NCI-H526 (cell line): ENCODE data around the gene ATG9A.
A peak's percentile ranks its signal among the peaks of the same experiment; 100 is the strongest.

Source experiments
- DNase-seq, 2 experiments: peaks; one replicate each; lab custom pipeline; 2025; lab: John Stamatoyannopoulos, UW

ATG9A gene

DNA sequence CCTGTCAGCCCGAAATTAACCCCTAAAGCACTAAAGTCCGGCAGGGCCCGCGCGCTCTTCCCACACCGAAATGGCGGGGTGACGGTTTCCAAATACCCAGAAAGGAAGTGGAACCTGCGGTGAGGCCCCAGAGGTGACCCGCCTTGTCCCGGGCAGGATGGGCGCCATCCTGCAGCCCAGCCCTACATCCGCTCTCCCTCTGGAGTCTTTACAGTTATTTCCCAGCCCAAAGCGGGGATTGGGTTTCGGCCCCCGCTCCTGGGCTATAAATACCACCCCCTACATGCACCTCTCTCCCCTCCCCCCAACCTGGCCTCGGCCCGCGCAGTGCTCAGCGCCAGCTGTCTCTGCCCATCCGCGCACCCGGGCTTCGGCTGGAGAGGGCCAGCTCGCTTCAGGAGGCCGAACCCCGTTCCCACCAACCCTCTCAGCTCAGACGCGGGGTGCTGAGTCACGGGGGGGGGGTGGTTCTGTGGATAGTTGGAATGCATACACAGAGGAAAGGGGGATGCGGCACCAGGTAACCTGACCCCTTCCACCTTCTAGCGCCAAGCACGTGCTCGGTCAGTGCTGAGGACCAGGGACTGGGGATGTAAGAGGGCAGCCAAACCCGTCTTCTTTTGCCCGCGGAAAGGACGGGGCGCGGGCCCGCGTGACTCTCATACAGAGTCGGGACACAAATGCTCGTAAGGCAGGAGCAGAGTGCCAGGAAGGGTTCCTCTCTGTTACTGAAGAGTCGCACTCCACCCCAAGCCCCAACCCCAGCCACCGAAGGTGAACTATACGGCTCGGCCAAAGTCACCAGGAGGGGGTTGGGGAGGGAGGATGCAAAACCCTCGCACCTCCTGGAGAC, 23.7 kb upstream of the ATG9A start, which contains the start of gene TUBA4B:
Gene TUBA4B, plus strand, starts transcription at position 344 of the 853 bp plus-strand sequence. Its CDS starts 165 bp downstream, at position 509.
- peak; percentile 50 to 70 for DNase-seq

DNA sequence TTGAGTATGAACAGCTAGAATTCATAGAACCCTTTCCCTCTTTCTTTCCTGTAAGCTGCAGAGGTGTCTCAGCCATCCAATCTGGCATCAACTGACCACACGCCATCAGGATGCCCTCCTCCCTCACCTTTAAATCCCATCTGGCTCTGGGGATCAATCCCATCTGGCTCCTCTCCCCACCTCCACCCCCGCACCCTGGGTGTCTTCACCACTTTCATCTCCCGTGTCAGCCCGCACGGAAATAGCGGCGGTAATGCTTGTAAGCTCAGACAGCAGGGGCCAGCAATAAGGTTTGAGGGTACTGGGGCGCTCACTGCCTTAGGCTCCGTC, 23.1 kb upstream of the ATG9A start:
- no peak for DNase-seq

DNA sequence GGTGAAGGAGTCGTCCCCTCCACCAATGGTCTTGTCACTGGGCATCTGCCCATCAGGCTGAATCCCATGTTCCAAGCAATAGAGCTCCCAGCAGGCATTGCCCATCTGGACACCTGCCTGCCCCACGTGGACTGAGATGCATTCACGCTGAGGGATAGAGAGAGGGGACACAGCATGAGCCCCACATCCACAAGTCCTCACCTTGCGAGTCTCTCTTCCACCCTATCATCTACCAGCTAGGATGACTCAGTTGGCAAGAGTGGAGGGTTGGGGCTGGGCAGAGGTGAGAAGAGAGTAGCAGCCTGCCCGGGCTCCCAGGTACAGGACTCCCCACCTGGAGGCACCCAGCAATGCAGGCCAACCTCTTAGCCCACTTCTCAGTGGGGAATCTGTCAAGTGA, 22.6 kb upstream of the ATG9A start:
- no peak for DNase-seq

DNA sequence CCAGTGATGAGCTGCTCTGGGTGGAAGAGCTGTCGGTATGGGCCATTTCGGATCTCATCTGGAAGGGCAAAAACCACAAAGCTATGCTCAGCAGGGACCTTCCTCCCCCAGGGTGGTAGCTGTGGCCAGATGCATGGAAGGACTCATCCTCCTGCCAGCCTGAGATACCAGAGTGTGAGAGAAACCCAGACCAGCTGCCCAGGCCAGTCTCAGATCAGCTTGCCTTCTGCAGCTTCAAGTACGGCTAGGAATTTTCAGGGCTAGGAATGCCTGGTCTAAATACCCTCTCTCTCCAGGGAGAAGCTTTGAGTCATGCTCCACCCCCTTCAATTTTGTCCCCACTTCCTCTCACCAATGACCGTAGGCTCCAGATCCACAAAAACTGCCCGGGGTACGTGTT, 22.2 kb upstream of the ATG9A start:
- no peak for DNase-seq

DNA sequence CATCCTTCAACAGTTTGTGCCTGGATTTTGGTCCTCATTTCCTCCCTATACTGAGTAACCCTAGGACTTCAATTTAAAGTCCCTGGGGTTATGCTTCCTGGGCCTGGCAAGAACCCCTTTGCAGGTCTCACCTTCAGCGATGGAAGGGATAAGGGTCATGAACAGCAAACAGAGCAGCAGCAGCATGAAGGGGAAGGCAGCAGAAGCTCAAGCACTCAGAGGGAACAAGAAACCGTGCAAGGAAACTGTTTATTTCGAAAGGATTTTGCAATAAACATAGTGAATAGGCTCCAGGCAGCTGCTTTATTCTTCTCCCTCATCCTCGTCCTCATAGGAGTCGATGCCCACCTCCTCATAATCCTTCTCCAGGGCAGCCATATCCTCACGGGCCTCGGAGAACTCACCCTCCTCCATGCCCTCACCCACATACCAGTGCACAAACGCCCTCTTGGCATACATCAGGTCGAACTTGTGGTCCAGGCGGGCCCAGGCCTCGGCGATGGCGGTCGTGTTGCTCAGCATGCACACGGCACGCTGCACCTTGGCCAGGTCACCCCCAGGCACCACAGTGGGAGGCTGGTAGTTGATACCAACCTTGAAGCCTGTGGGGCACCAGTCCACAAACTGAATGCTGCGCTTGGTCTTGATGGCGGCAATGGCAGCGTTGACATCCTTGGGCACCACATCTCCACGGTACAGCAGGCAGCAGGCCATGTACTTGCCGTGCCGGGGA, 20.8 kb upstream of the ATG9A start:
- DNase-seq = no peak

DNA sequence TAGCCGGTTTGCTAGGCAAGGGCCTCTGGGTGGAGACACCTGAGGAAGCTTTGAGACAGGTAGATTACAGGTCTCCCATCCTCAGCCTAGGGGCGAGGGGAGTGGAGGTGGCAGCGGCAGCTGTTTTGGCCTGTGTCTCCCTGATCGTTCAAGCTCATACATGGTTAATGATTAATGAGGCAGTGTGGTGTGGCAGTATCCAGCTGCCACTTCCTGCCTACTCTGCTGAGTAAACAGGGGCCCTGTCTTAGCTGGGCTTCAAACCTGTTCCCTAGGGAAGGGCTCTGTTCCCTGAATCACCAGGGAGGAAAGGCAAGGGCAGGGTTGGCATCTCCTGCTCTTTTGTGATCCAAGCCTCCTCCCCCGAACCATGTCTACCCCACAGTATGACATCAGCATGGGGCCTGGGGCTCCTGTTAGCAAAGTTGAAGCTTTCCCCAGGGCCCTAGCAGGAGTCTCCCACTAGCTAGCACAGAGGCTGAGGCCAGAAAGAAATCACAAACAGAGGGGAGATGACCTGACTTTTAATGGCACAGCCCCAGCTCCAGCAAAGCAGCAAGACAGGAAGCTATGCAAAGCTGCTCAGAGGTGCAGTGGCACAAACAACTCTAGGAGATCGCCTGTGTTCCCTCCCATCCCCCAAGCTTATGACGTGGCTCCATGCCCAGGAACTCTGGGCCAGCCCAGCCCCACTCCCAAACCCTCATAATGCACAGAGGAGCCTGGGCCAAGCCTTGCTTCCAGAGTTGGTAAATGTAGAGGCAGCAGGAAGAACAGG, 20.0 kb upstream of the ATG9A start:
- peak; percentile 95 for DNase-seq

DNA sequence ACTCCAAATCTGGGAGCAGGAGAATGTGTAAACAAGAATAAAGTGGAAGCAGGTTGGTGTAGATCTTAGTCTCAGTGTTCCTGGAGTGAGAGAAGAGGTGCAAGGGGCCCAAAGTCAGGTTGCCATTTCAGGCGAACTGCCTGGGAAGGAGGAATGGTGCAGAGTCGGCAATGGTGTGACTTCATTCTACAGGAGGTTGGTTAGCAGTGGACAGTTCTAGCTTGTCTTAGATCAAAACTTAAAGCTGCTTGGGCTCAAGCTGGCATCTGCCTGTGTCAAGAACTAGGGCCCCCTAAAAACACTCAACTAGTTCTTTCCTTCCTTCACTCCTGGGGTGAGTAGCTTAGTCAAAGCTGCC, 19.4 kb upstream of the ATG9A start:
- no peak for DNase-seq

DNA sequence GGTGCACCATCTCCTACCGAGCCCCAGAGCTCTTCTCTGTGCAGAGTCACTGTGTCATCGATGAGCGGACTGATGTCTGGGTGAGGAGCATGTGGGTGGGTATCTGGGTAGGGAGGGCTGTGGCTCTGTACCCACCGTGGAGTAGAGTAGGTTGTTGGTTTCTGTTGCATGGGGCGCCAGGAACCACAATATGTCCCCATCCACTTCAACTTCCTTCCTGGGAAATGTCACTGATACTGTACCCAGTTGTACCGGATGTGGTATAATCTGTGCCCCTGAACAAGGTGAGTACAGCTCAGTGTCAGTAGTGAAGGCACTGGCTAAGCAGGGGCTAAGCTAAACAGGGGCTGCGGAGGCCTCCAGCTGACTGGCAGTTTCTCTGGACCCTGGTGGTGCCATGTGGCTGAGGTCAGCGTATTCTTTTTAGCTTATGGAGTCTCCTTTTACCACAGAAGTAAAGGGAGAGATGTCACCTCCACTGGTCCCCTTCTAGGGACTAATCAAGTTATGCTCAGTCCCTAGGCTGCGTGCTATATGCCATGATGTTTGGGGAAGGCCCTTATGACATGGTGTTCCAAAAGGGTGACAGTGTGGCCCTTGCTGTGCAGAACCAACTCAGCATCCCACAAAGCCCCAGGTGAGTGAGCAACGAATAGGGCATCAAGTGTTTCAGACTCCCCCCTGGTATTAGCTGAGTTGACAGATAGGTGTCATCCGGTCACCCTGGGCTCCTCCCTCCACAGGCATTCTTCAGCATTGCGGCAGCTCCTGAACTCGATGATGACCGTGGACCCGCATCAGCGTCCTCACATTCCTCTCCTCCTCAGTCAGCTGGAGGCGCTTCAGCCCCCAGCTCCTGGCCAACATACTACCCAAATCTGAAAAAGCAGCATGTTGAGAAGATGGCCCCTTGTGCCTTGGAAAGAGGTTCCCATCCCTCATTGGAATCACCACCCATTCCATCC, 18.5 kb upstream of the ATG9A start:
- DNase-seq = no peak

DNA sequence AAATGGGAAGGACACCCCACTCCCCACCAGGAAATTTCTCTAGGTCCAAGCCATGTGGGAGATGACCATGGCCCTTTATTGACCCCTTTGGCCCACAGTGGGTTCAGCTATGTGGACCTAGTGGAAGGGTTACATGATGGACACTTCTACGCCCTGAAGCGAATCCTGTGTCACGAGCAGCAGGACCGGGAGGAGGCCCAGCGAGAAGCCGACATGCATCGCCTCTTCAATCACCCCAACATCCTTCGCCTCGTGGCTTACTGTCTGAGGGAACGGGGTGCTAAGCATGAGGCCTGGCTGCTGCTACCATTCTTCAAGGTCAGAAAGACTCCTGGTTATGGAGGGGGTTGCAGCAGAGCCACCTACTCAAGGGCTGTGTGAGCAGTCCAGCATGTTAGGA, 17.1 kb upstream of the ATG9A start:
- DNase-seq = no peak

DNA sequence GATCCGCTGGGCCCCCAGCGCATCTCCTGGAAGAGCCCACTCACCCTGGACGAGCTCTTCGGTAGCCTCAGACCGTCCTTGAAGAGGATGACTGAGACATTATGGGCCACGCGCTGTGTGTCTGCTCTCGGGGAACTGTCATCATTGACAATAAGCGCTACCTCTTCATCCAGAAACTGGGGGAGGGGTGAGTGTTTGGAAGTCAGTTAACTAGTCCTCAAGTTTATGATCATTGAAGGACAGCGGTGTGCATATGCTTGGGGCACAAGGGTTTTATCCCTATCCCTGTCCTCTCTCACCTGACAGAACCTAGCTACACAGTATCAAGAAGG, 16.4 kb upstream of the ATG9A start:
- DNase-seq = no peak

DNA sequence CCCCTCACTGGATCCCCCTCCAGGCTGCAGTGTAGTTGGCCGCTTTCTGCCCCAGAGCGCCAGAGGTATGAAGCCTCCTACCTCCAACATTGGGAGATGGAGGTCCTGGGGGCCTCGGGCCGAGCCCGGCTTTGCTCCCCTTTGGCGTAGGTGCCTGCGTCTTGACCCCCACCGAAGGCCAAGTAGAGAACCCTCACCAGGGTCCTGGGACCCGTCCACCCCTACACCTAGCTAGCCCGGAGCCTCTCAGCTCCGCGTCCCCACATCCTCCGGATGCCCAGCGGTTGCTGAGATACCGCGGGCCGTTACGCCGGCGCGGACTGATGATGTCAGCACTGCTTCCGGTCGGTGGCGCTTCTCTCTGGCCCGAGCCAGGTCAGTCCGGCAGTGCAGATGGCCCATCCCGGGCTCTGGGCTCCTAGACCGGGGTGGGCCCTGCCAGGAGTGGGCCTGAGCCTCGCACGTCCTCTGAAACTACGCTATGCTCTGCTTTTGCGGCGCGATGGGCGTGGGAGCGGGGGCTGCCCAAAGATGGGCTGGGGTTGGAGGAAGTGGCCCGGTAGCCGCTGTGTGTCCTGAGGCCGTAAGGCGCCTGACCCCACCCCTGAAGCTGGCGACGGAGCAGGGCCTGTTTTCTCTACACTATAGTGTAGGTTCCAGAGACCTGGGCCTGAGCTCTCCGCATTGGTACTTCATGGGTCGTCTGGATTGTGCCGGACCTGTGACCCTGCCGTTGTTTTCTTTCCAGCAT, 15.9 kb upstream of the ATG9A start, which contains the start of the genes GLB1L and STK16:
Gene GLB1L, minus strand, starts transcription at position 297 of the 751 bp plus-strand sequence. CDS start 1,871 bp downstream, outside the sequence.
Gene STK16, plus strand, starts transcription at position 332 of the 751 bp plus-strand sequence. CDS start 521 bp downstream, outside the sequence.
- peak; percentile 76 to 93 for DNase-seq

DNA sequence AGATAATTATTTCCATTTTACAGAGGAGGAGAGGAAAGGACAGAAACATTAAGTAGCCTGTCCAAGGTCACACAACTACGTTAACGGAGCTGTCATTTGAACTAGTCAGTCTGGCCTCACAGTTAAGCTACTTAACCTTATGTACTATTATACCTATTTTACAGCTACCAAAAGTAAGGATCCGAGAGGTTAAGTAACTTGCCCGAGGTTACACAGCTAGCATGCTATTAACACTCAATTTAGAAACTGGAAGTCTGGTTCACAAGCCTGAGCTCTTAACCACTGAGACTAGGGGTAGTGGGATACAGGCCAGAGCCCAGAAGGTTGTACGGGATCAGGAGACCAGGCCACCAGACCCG, 15.3 kb upstream of the ATG9A start:
- DNase-seq = no peak

DNA sequence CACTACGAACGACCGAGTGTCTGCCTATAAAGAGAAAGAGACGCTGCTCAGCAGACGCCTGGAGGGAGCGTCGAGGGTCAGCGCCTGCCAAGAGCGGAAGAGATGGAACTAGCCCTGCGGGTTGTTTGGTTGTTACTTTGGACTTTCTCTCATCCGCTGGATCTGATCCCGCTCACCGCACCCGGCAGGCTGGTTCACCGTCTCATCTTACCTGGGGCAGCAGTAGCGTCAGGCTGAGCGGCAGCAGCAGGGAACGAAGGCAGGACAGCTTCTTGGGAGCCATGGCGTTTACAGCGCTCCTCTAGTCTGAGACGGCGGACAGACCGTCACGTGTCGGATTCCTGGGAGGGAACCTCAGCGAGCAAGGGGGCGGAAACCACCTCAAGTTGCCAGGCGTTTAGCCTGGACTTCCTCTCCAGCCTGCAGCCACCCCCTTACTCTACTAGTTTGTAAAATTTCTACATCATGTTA, 13.9 kb upstream of the ATG9A start:
- DNase-seq = no peak

DNA sequence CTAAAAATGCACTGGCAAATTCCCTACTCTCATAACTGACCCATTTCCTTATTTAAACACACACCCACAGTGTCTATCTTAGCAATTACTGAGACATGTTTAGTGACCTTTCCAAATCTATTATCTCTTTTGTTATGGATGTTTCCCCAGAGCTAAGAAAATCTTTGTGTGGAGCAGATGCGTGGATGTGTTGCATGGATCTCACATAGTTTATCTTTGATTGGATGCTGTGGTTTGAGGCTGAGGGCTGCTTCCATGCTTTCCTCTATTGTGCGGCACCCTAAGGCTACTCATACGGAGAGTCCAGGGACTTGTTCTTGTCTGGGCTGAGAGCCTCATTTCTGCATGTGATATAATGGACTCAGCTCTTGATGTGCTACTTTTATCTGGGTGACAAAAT, 4.9 kb upstream of the ATG9A start:
- DNase-seq = no peak

DNA sequence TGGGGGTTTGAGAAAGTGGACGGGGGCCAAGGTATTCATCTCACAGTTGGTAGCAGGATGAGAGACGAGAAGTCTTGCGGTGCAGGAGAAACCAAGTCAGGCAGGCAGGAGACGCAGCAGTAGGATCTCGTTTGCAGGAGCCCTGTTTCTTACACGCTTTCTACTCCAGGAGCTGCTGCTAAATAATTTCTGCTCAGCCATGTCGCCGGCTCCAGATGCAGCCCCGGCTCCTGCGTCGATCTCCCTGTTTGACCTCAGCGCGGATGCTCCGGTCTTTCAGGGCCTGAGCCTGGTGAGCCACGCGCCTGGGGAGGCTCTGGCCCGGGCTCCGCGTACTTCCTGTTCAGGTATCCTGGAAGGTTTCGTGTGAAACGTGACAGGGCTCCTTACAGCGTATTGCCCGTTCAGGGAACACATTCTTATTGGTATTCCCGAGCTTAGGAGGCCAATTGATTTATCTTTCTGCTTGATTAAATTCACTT, 664 bp upstream of the ATG9A start:
- peak in 1 of 2 experiments; percentile 55 for DNase-seq

DNA sequence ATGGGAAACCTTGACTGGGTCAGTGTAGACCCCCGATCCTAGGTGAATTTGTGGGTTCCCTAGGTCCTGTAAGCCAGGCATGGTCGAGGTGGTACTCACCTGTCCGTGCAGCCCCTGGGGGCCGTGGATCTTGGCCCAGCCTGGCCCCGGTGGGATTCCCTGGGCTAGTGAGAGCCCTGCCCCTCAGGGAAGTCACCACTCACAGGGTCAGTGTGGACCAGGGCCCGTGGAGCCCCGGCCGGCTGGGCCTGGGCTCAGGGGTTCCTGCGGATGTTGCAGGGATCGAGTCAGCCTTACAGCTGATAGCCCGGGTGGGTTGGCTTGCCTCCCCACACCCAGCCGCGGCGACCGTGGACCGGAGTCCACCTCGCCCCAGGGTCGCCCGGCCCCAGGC, 528 bp downstream of the ATG9A start:
- DNase-seq = no peak

DNA sequence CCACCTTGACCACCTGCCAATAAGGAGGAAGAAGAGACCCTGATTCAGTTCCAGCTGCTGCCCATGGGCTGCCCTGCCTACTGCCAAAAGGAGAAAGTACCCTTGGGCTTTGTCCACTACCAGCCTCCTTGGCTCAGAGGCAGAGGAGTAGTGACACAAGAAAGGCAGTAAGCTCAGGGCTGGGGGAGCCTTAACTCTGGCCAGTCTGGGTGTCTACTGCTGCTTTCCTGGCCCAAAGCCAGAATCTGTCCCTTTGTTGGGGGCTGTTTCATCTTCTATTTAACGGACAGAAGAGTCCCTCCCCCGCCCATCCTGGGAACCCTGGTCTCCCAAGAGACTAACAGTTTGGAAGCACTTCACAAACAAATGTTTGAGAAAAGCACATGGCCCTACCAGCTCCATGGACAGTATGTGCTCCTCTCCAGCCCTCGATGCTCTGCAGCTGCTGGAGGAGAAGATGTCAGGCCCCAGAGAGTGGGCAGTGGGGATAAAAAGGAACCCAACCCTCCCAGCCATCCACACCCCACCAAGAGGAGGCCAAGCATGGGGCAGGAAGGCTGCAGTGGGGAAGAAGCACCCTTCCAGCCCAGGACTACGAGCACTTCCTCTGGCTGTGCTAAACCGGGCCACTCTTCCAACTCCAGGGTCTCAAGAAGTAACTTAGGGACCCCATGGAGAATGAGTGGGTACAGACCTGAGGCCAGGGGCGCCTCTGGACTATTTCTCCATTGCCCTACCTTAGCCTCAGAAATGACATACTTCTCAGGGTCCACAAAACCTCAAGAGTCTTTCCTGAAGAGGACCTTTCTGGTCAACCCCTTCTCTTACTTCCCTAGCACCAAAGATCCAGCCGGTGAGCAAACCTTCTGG, 1.2 kb downstream of the ATG9A start:
- DNase-seq = no peak

DNA sequence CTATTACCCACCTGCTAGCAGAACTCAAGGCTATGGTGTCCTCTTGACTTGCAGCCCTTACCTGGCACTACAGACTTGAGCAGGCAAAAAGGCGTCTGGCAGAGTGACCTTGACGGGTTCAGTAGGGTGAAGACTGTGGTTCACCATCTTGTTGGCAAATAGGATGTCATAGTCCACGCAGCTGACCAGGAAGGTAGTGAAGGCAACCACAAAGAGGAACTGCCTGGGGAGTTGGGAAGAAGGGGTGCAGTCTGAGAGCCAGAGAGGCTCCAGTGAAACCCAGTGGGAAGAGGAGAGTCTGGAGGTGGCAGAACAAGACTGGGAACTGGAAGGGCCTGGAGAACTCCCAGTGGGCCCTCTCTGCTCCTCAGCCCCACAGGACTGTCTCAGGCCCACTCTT, 4.1 kb downstream of the ATG9A start:
- no peak for DNase-seq

DNA sequence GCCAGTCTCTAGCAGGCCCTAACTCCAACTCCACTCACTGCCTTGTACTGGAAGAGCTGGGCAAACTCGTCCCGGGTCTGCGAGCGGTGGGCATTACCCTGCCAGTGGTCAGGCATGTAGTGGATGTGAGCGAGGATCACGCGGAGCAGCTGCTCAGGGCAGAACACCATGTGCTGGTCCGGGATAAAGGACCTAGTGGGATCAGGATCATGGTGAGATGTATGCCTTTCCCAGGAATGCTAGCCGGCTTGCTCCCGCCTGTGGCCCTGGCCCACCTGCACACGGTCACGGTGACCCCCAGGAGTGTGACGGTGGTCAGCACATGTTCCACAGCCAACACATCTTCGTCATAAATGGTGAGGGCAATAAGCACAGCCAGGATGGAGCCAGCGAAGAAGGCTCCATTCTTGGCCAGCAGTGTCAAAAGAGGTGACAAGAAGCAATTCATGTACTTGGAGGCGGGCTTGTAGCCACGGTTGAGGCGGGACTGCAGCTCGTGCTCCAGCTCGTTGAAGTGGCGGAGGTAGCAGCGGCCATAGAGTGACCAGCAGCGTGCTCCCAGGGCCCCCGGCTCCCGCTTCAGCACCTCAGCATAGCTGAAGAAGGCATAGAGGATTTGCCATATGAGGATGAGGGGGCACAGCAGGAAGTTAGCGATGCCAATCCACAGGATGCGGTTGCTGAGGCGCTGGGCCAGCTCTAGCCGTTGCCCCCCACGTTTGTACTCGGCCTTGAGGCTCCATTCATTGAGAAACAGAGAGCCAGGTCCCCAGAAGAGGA, 5.4 kb downstream of the ATG9A start:
- no peak for DNase-seq
